DOHH2 (cell line): Measurements from ENCODE around the gene NEK4.

Experiments
- H3F3A ChIP-seq: fragments of 200-600 bp; sonication (generic), shearing (Covaris generic); 2 replicates; pipeline ENCODE4 v1.6.0; 2016; ENCODE audit warnings: antibody characterized with exemption, mild to moderate bottlenecking; ENCODE audit not compliant: control insufficient read depth, insufficient read depth
- H3K27ac ChIP-seq: fragments of 200-600 bp; sonication (generic); 2 replicates; pipeline ENCODE4 v1.5.1; 2014; ENCODE audit warnings: low read depth, mild to moderate bottlenecking, low read length, moderate library complexity
- H3K27me3 ChIP-seq: fragments of 200-600 bp; sonication (generic); 2 replicates; pipeline ENCODE4 v1.6.1; 2014; ENCODE audit warnings: mild to moderate bottlenecking, low read length, mixed read lengths; ENCODE audit not compliant: control insufficient read depth
- H3K36me3 ChIP-seq: fragments of 200-600 bp; sonication (generic); 2 replicates; pipeline ENCODE4 v1.6.1; 2014; ENCODE audit warnings: mild to moderate bottlenecking, low read length, moderate library complexity, mixed read lengths; ENCODE audit not compliant: control insufficient read depth
- H3K4me1 ChIP-seq: fragments of 200-600 bp; sonication (generic); 2 replicates; pipeline ENCODE4 v1.6.1; 2014; ENCODE audit warnings: mild to moderate bottlenecking, low read length, mixed read lengths; ENCODE audit not compliant: control insufficient read depth
- H3K4me2 ChIP-seq: fragments of 200-600 bp; sonication (generic); 2 replicates; pipeline ENCODE4 v1.6.0; 2014; ENCODE audit warnings: mild to moderate bottlenecking, low read length, moderate library complexity
- H3K4me3 ChIP-seq: fragments of 200-600 bp; sonication (generic); 2 replicates; pipeline ENCODE4 v1.5.1; 2014; ENCODE audit warnings: mild to moderate bottlenecking, low read length, mixed read lengths
- H3K79me2 ChIP-seq: fragments of 200-600 bp; sonication (generic); 2 replicates; pipeline ENCODE4 v1.6.1; 2014; ENCODE audit warnings: mild to moderate bottlenecking, low read length, mixed read lengths; ENCODE audit not compliant: control insufficient read depth
- H3K9me2 ChIP-seq: fragments of 200-600 bp; sonication (generic); replicated peaks from 2 replicates; pipeline ENCODE4 v1.6.1; 2014; ENCODE audit warnings: mild to moderate bottlenecking, low read length, mixed read lengths; ENCODE audit not compliant: control insufficient read depth
- H3K9me3 ChIP-seq: fragments of 200-600 bp; sonication (generic); 2 replicates; pipeline ENCODE4 v1.6.1; 2014; ENCODE audit warnings: antibody characterized with exemption, low read length, mixed read lengths; ENCODE audit not compliant: control insufficient read depth, insufficient read depth
- H4K20me1 ChIP-seq: fragments of 200-600 bp; sonication (generic); 2 replicates; pipeline ENCODE4 v1.6.0; 2014; ENCODE audit warnings: low read depth, mild to moderate bottlenecking, antibody characterized with exemption, low read length, moderate library complexity; ENCODE audit not compliant: control insufficient read depth, insufficient read depth
- CTCF ChIP-seq: fragments of 200-600 bp; sonication (generic); IDR thresholded peaks from one replicate; pipeline ENCODE4 v1.5.1; 2014; ENCODE audit warnings: antibody characterized with exemption, mild to moderate bottlenecking, low read depth, low read length; ENCODE audit not compliant: poor library complexity, severe bottlenecking
- EZH2phosphoT487 ChIP-seq: fragments of 200-600 bp; sonication (generic); IDR thresholded peaks from 2 replicates; pipeline ENCODE4 v1.6.1; 2017; ENCODE audit warnings: borderline replicate concordance, mild to moderate bottlenecking, antibody characterized with exemption, low read length, moderate library complexity, mixed read lengths

The NEK4 gene

GRCh38 chr3:52809662-52810377 is 39.1 kb upstream of the NEK4 start:
- H3K9me3 ChIP-seq = no peaks in the 10 kb centered on the region
- H4K20me1 ChIP-seq = no peaks in the 10 kb centered on the region
- no peak overlapping the region for H3K4me3 ChIP-seq
- H3K79me2 ChIP-seq = no peaks in the 10 kb centered on the region
- no peaks in the 10 kb centered on the region for H3K4me1 ChIP-seq
- H3K36me3 ChIP-seq = no peaks in the 10 kb centered on the region
- no peak overlapping the region for H3K4me2 ChIP-seq
- no peaks in the 10 kb centered on the region for H3K9me2 ChIP-seq
- H3F3A ChIP-seq = no peaks in the 10 kb centered on the region
- H3K27me3 ChIP-seq = no peaks in the 10 kb centered on the region; the same call in 1 of the 2 replicates
- TF ChIP-seq EZH2phosphoT487 (no peak), CTCF (no peak)
- no peak overlapping the region for H3K27ac ChIP-seq

- Histone ChIP-seq H3K4me2 (no peak overlapping the region), H3K4me3 (no peak overlapping the region), H3F3A (no peaks in the 10 kb centered on the region), H4K20me1 (no peaks in the 10 kb centered on the region), H3K27ac (no peak overlapping the region), H3K79me2 (no peaks in the 10 kb centered on the region), H3K4me1 (no peaks in the 10 kb centered on the region), H3K9me3 (no peaks in the 10 kb centered on the region), H3K27me3 (no peaks in the 10 kb centered on the region; the same call in 1 of the 2 replicates), H3K9me2 (no peaks in the 10 kb centered on the region), H3K36me3 (no peaks in the 10 kb centered on the region)
- TF ChIP-seq EZH2phosphoT487 (no peak), CTCF (no peak)
Measured at GRCh38 chr3:52809149-52809548, 38.4 kb upstream of the NEK4 start.

- Histone ChIP-seq H3K27me3 (no peaks in the 10 kb centered on the region; the same call in 1 of the 2 replicates), H3K4me3 (no peak overlapping the region), H3K27ac (no peak overlapping the region), H3K4me2 (no peak overlapping the region), H3F3A (no peaks in the 10 kb centered on the region), H4K20me1 (no peaks in the 10 kb centered on the region), H3K4me1 (no peaks in the 10 kb centered on the region), H3K79me2 (no peaks in the 10 kb centered on the region), H3K9me3 (no peaks in the 10 kb centered on the region), H3K9me2 (no peaks in the 10 kb centered on the region), H3K36me3 (no peaks in the 10 kb centered on the region)
- TF ChIP-seq CTCF (no peak), EZH2phosphoT487 (no peak)
Measured at GRCh38 chr3:52805270-52806039, 34.7 kb upstream of the NEK4 start.
